Activated CD8-positive, alpha-beta T cell treated with anti-CD3 and anti-CD28 coated beads, Interleukin-2, amount 10 ng/mL, durations not matched to agents 7 days and 5 days (primary cell): ENCODE results near the gene TRMT2A. TPM values are rescaled to one million over a fixed set of nuclear protein-coding genes. Genes with fewer than 3 reads are reported as not detected.

ENCODE experiments used
- ATAC-seq: fragments of 150-1000 bp; cut with Tn5 transposase; one replicate; pipeline ENCODE4 v1.10.0; 2021; ENCODE audit warnings: moderate library complexity
- CTCF ChIA-PET: fragments of 350-600 bp; sonication (Branson Sonifier 250); formaldehyde crosslinking; loops from one replicate; lab custom pipeline; 2021; ENCODE audit warnings: antibody characterized with exemption; lab: Charles Lee
- POLR2A ChIA-PET: fragments of 350-600 bp; sonication (Branson Sonifier 250); formaldehyde crosslinking; loops from one replicate; lab custom pipeline; 2021; ENCODE audit warnings: antibody characterized with exemption; lab: Charles Lee
- DNase-seq: peaks from one replicate; pipeline ENCODE4 v3.0.0-alpha.2; 2020
- H3K27ac Mint-ChIP-seq: one replicate; pipeline ENCODE4 v1.8.0; 2021; ENCODE audit warnings: mild to moderate bottlenecking, mixed read lengths
- H3K27me3 Mint-ChIP-seq: one replicate; pipeline ENCODE4 v1.8.0; 2021; ENCODE audit warnings: low read depth, mixed read lengths
- H3K36me3 Mint-ChIP-seq: one replicate; pipeline ENCODE4 v1.8.0; 2021; ENCODE audit warnings: low read depth, mixed read lengths
- H3K4me1 Mint-ChIP-seq: one replicate; pipeline ENCODE4 v1.8.0; 2021; ENCODE audit warnings: low read depth, mixed read lengths
- H3K4me3 Mint-ChIP-seq: one replicate; pipeline ENCODE4 v1.8.0; 2021; ENCODE audit warnings: mild to moderate bottlenecking, mixed read lengths
- H3K9me3 Mint-ChIP-seq: one replicate; pipeline ENCODE4 v1.8.0; 2022; ENCODE audit warnings: mixed read lengths; ENCODE audit not compliant: insufficient read depth
- total RNA-seq, 2 experiments: library from RNA; stranded (reverse); gene quantifications; one replicate each; pipeline ENCODE4 v1.2.3, GENCODE V29; 2021

TRMT2A gene
- total RNA-seq, 2 experiments from 2014 or later, result 92.1 to 102 TPM

- H3K9me3 Mint-ChIP-seq, result no peaks in the 10 kb centered on the region
- no peaks in the 10 kb centered on the region for H3K27me3 Mint-ChIP-seq
- CTCF ChIA-PET, result no interaction called here
- H3K36me3 Mint-ChIP-seq, result no peaks in the 10 kb centered on the region
- POLR2A ChIA-PET, result no interaction called here
- ATAC-seq, result no peak
- H3K27ac Mint-ChIP-seq, result no peak overlapping the region
- no peak overlapping the region for H3K4me3 Mint-ChIP-seq
- no peak for DNase-seq
- peaks cover 5% of the 10 kb centered on the region for H3K4me1 Mint-ChIP-seq
Measured at GRCh38 chr22:20147237-20147988, 30.4 kb upstream of the TRMT2A start.

- Mint-ChIP-seq H3K4me1 (peaks cover 5% of the 10 kb centered on the region), H3K9me3 (no peaks in the 10 kb centered on the region), H3K36me3 (no peaks in the 10 kb centered on the region), H3K27ac (no peak overlapping the region), H3K27me3 (no peaks in the 10 kb centered on the region), H3K4me3 (no peak overlapping the region)
- ChIA-PET POLR2A (no interaction called here), CTCF (no interaction called here)
- no peak for ATAC-seq
- no peak for DNase-seq
Measured at GRCh38 chr22:20146777-20147176, 29.8 kb upstream of the TRMT2A start.

- H3K9me3 Mint-ChIP-seq, result no peaks in the 10 kb centered on the region
- no peak overlapping the region for H3K27ac Mint-ChIP-seq
- ATAC-seq (no peak), DNase-seq (no peak)
- POLR2A ChIA-PET, result no interaction called here
- H3K36me3 Mint-ChIP-seq, result no peaks in the 10 kb centered on the region
- CTCF ChIA-PET, result no interaction called here
- no peak overlapping the region for H3K4me3 Mint-ChIP-seq
- H3K27me3 Mint-ChIP-seq, result no peaks in the 10 kb centered on the region
- H3K4me1 Mint-ChIP-seq, result peaks cover 5% of the 10 kb centered on the region
Measured at GRCh38 chr22:20145832-20146223, 28.8 kb upstream of the TRMT2A start.

GRCh38 chr22:20145206-20145831, 28.3 kb upstream of the TRMT2A start:
- H3K4me1 Mint-ChIP-seq, result peaks cover 5% of the 10 kb centered on the region
- ATAC-seq, result no peak
- H3K27me3 Mint-ChIP-seq, result no peaks in the 10 kb centered on the region

GRCh38 chr22:20143883-20144665, 27.0 kb upstream of the TRMT2A start:
- ChIA-PET POLR2A (no interaction called here), CTCF (no interaction called here)
- no peak overlapping the region for H3K4me3 Mint-ChIP-seq

More at GRCh38 chr22:20145206-20145831, 28.3 kb upstream of the TRMT2A start:
- H3K36me3 Mint-ChIP-seq, result no peaks in the 10 kb centered on the region
- DNase-seq, result no peak
- POLR2A ChIA-PET, result no interaction called here
- CTCF ChIA-PET, result no interaction called here
- no peak overlapping the region for H3K27ac Mint-ChIP-seq
- H3K4me3 Mint-ChIP-seq, result no peak overlapping the region
- no peaks in the 10 kb centered on the region for H3K9me3 Mint-ChIP-seq

GRCh38 chr22:20142711-20143621, 25.9 kb upstream of the TRMT2A start:
- CTCF ChIA-PET, result no interaction called here
- Mint-ChIP-seq H3K27ac (no peak overlapping the region), H3K36me3 (no peaks in the 10 kb centered on the region), H3K9me3 (no peaks in the 10 kb centered on the region), H3K4me1 (peaks cover 5% of the 10 kb centered on the region), H3K4me3 (no peak overlapping the region), H3K27me3 (no peaks in the 10 kb centered on the region)
- no peak for DNase-seq
- ATAC-seq, result no peak
- POLR2A ChIA-PET, result no interaction called here

More at GRCh38 chr22:20143883-20144665, 27.0 kb upstream of the TRMT2A start:
- no peaks in the 10 kb centered on the region for H3K36me3 Mint-ChIP-seq
- H3K4me1 Mint-ChIP-seq, result peaks cover 5% of the 10 kb centered on the region
- ATAC-seq (no peak), DNase-seq (no peak)
- H3K9me3 Mint-ChIP-seq, result no peaks in the 10 kb centered on the region
- no peaks in the 10 kb centered on the region for H3K27me3 Mint-ChIP-seq
- no peak overlapping the region for H3K27ac Mint-ChIP-seq

GRCh38 chr22:20141186-20142077, 24.4 kb upstream of the TRMT2A start:
- no peaks in the 10 kb centered on the region for H3K36me3 Mint-ChIP-seq
- H3K4me1 Mint-ChIP-seq, result peaks cover 1% of the 10 kb centered on the region
- H3K9me3 Mint-ChIP-seq, result no peaks in the 10 kb centered on the region
- ATAC-seq (no peak), DNase-seq (no peak)
- no peaks in the 10 kb centered on the region for H3K27me3 Mint-ChIP-seq
- no peak overlapping the region for H3K4me3 Mint-ChIP-seq
- no peak overlapping the region for H3K27ac Mint-ChIP-seq
- POLR2A ChIA-PET, result no interaction called here
- CTCF ChIA-PET, result no interaction called here

- CTCF ChIA-PET, result no interaction called here
- H3K27me3 Mint-ChIP-seq, result no peaks in the 10 kb centered on the region
- no peaks in the 10 kb centered on the region for H3K9me3 Mint-ChIP-seq
- ATAC-seq (no peak), DNase-seq (no peak)
- H3K4me1 Mint-ChIP-seq, result no peaks in the 10 kb centered on the region
- POLR2A ChIA-PET, result no interaction called here
- H3K36me3 Mint-ChIP-seq, result no peaks in the 10 kb centered on the region
- H3K27ac Mint-ChIP-seq, result no peak overlapping the region
- H3K4me3 Mint-ChIP-seq, result no peak overlapping the region
Measured at GRCh38 chr22:20140521-20140964, 23.5 kb upstream of the TRMT2A start.

GRCh38 chr22:20140107-20140445, 23.1 kb upstream of the TRMT2A start:
- Mint-ChIP-seq H3K4me1 (no peaks in the 10 kb centered on the region), H3K9me3 (no peaks in the 10 kb centered on the region), H3K27ac (no peak overlapping the region), H3K36me3 (no peaks in the 10 kb centered on the region), H3K27me3 (no peaks in the 10 kb centered on the region), H3K4me3 (no peak overlapping the region)
- ChIA-PET POLR2A (no interaction called here), CTCF (no interaction called here)
- no peak for DNase-seq
- no peak for ATAC-seq

GRCh38 chr22:20139391-20140106, 22.5 kb upstream of the TRMT2A start:
- H3K4me3 Mint-ChIP-seq, result no peak overlapping the region
- ChIA-PET CTCF (no interaction called here), POLR2A (no interaction called here)
- H3K36me3 Mint-ChIP-seq, result no peaks in the 10 kb centered on the region
- no peaks in the 10 kb centered on the region for H3K27me3 Mint-ChIP-seq
- no peaks in the 10 kb centered on the region for H3K9me3 Mint-ChIP-seq
- H3K27ac Mint-ChIP-seq, result no peak overlapping the region
- H3K4me1 Mint-ChIP-seq, result no peaks in the 10 kb centered on the region
- ATAC-seq, result no peak
- no peak for DNase-seq
